Activated CD8-positive, alpha-beta T cell treated with anti-CD3 and anti-CD28 coated beads for 36 hours (primary cell): ENCODE measurements around the gene DDX54. TPM values are rescaled to one million over a fixed set of nuclear protein-coding genes. Genes with fewer than 3 reads are reported as not detected.

Source experiments
- ATAC-seq: fragments of 200-7000 bp; cut with Tn5 transposase; one replicate; pipeline ENCODE4 v1.10.0; 2021; ENCODE audit warnings: mild to moderate bottlenecking, moderate library complexity
- CTCF ChIA-PET: fragments of 350-600 bp; sonication (Branson Sonifier 250); formaldehyde crosslinking; loops from one replicate; lab custom pipeline; 2021; ENCODE audit warnings: antibody characterized with exemption; lab: Charles Lee
- POLR2A ChIA-PET: fragments of 350-600 bp; sonication (Branson Sonifier 250); formaldehyde crosslinking; loops from one replicate; lab custom pipeline; 2021; ENCODE audit warnings: antibody characterized with exemption; lab: Charles Lee
- DNase-seq: peaks from one replicate; pipeline ENCODE4 v3.0.0-alpha.2; 2020
- H3K27ac Mint-ChIP-seq: one replicate; pipeline ENCODE4 v1.8.0; 2021; ENCODE audit warnings: mild to moderate bottlenecking, mixed read lengths
- H3K27me3 Mint-ChIP-seq: one replicate; pipeline ENCODE4 v1.8.0; 2021; ENCODE audit warnings: mixed read lengths
- H3K36me3 Mint-ChIP-seq: one replicate; pipeline ENCODE4 v1.8.0; 2021; ENCODE audit warnings: low read depth, mixed read lengths
- H3K4me1 Mint-ChIP-seq: one replicate; pipeline ENCODE4 v1.8.0; 2021; ENCODE audit warnings: low read depth, mixed read lengths
- H3K4me3 Mint-ChIP-seq: one replicate; pipeline ENCODE4 v1.8.0; 2021; ENCODE audit warnings: mild to moderate bottlenecking, moderate library complexity, mixed read lengths
- H3K9me3 Mint-ChIP-seq: one replicate; pipeline ENCODE4 v1.8.0; 2021; ENCODE audit warnings: mixed read lengths
- CTCF ChIP-seq: fragments of 200-600 bp; IDR thresholded peaks from one replicate; pipeline ENCODE4 v1.8.0; 2022; ENCODE audit warnings: antibody characterized with exemption, mild to moderate bottlenecking
- intact Hi-C: fragments of 100-400 bp; cut with micrococcal nuclease; formaldehyde crosslinking; loops from one replicate; pipeline ENCODE4 v1.10.0; 2022
- total RNA-seq, 2 experiments: library from RNA; stranded (reverse); gene quantifications; one replicate each; pipeline ENCODE4 v1.2.3, GENCODE V29; 2021

DDX54 gene
- total RNA-seq, 2 experiments from 2014 or later = 112 to 133 TPM

DNA sequence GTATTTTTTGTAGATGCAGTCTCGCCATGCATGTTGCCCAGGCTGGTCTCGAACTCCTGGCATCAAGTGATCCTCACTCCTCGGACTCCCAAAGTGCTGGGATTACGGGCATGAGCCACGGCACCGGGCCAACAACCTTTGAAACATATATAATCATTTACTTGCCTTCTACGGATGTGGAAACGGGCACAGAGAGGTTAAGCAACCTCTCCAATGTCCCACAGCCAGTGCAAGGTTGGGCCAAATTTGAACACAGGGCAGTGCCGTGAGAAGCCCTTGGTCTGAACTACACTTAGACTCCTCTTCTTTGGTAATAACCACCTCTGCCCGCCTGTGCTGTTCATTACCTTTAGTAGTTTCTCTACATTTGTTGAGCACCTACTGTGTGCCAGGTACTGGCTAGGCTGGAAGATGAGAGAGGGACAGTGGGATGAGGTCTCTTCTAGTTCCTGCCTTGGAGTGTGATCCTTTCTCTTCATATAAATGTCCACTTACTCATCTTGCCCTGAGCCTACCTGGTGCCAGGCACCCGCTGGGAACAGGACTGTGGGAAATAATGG is 2.2 kb downstream of the DDX54 start:
- peaks cover 47% of the 10 kb centered on the region for H3K36me3 Mint-ChIP-seq
- no peaks in the 10 kb centered on the region for H3K9me3 Mint-ChIP-seq
- H3K27me3 Mint-ChIP-seq = no peaks in the 10 kb centered on the region
- ATAC-seq = no peak
- CTCF ChIA-PET = interaction anchor here (1.3 to 4.6 kb wide), 2 partner anchors 10 to 29 kb away, joined by 3 to 36 read pairs; no protein-coding TSS in a partner anchor
- H3K4me1 Mint-ChIP-seq = peaks cover 32% of the 10 kb centered on the region
- H3K27ac Mint-ChIP-seq = peak overlapping the region; percentile 75
- intact Hi-C loops = no loop called here
- POLR2A ChIA-PET = interaction anchor here (2.7 kb wide), 1 partner anchor 9 kb away, joined by 8 read pairs; no protein-coding TSS in a partner anchor
- no peak for DNase-seq
- peak overlapping the region; percentile 97 for H3K4me3 Mint-ChIP-seq
- TF ChIP-seq CTCF = no peak

DNA sequence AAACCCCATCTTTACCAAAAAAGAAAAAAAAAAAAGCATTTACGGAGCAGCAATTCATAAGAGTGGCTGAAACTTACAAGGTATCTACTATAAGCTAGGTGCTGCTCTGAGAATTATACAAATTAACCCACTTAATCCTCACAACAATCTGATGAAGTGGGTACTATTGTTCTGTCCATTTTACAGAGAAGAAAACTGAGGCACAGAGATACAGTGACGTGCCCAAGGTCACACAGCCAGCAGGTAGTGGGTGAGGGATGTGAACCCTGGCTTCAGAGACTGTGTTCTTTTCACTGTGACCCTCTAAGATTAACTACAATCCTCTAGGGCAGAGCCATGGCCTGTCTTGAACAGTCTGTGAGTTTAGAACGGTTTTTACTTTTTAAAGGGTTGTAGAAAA is 3.3 kb downstream of the DDX54 start:
- intact Hi-C loops = no loop called here
- H3K4me3 Mint-ChIP-seq = no peak overlapping the region

DNA sequence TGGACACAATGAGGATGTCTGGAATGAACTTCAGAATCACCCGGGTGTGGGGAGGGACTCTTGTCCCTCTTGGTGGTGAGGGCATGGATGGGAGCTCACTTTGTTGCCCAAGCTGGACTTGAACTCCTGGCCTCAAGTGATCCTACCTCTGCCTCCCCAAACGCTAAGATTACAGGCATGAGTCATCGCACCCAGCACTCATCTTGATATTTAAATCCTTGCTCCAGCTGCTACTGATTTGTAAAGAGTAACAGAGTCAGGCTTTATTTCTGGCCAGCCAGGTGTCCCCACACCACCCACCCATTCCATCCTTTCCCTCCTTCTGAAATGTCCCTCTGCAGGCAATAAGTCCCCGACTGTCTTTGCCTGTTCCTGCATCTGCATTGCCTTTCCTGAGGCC is 4.9 kb downstream of the DDX54 start:
- ChIA-PET CTCF (interaction anchor here (1.4 kb wide), 1 partner anchor 11 kb away, joined by 3 read pairs; no protein-coding TSS in a partner anchor), POLR2A (interaction anchor here (1.2 kb wide), 1 partner anchor 9 kb away, joined by 3 read pairs; no protein-coding TSS in a partner anchor)
- no peak for TF ChIP-seq CTCF
- DNase-seq (no peak), ATAC-seq (no peak)
- Mint-ChIP-seq H3K27ac (peak overlapping the region; percentile 21), H3K36me3 (peaks cover 55% of the 10 kb centered on the region), H3K4me1 (peaks cover 14% of the 10 kb centered on the region), H3K27me3 (no peaks in the 10 kb centered on the region), H3K9me3 (no peaks in the 10 kb centered on the region), H3K4me3 (no peak overlapping the region)
- intact Hi-C loops = no loop called here

More for the DNA sequence above, 3.3 kb downstream of the DDX54 start:
- no peaks in the 10 kb centered on the region for H3K27me3 Mint-ChIP-seq
- CTCF ChIA-PET = no interaction called here
- peaks cover 25% of the 10 kb centered on the region for H3K4me1 Mint-ChIP-seq
- peaks cover 51% of the 10 kb centered on the region for H3K36me3 Mint-ChIP-seq
- ATAC-seq (no peak), DNase-seq (no peak)
- no peaks in the 10 kb centered on the region for H3K9me3 Mint-ChIP-seq
- POLR2A ChIA-PET = interaction anchor here (0.7 to 1.5 kb wide), 2 partner anchors 9 to 12 kb away, joined by 3 to 4 read pairs; no protein-coding TSS in a partner anchor
- TF ChIP-seq CTCF = no peak
- peak overlapping the region; percentile 20 for H3K27ac Mint-ChIP-seq

- TF ChIP-seq CTCF = no peak
- ChIA-PET POLR2A (interaction anchor here (0.7 to 1.2 kb wide), 2 partner anchors 10 to 11 kb away, joined by 3 read pairs; no protein-coding TSS in a partner anchor), CTCF (interaction anchor here (1.2 to 10.2 kb wide), 3 partner anchors 128 to 279 kb away, joined by 3 to 77 read pairs (median 13); no protein-coding TSS in a partner anchor)
- intact Hi-C loops = no loop called here
- H3K4me3 Mint-ChIP-seq = no peak overlapping the region
- no peaks in the 10 kb centered on the region for H3K9me3 Mint-ChIP-seq
- H3K4me1 Mint-ChIP-seq = peaks cover 17% of the 10 kb centered on the region
- H3K36me3 Mint-ChIP-seq = peaks cover 61% of the 10 kb centered on the region
- no peak for ATAC-seq
- DNase-seq = no peak
- H3K27ac Mint-ChIP-seq = no peak overlapping the region
- H3K27me3 Mint-ChIP-seq = no peaks in the 10 kb centered on the region
Measured at GRCh38 chr12:113179023-113179422, 6.3 kb downstream of the DDX54 start.
